Neural progenitor cell (in vitro differentiated cells): ENCODE data around the gene SLC28A2.

Experiments
- EZH2phosphoT487 ChIP-seq: fragments of 200-600 bp; sonication (generic); IDR thresholded peaks from 2 replicates; pipeline ENCODE4 v1.6.1; 2017; ENCODE audit warnings: antibody characterized with exemption
- TF ChIP-seq, protein P1 (sequence below): fragments of 200-600 bp; sonication (generic); IDR thresholded peaks from 2 replicates; pipeline ENCODE4 v1.5.1; 2017; ENCODE audit warnings: antibody characterized with exemption, mild to moderate bottlenecking

DNA sequence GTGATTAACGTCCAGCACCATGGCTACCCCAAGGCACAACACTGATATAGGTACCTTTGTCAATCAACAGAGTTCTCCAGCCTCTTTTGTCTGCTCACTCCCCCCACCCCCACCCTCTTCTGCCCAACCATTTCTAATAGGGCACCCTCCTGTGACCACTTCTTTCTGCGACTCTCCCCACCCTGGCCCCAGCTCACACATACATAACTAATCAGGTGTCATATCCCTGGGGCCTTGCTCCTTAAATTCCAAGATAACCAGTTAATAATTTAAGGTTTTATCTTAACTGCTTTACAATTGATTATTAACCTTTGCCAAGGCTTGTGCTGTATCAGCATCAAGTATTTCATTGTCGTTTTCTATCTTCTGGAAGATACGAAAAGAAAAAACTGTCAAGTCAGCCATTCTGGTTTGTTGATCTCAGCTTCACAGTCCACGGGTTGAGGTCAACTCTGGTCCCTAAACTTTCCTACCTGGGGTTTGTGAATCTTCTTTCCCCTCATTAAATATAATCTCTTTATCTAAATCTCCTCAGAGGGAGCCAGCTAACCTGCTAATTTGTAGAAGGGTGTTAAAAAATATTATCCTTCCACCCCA, 27.3 kb upstream of the SLC28A2 start:
- TF ChIP-seq EZH2phosphoT487, result no peak
- TF ChIP-seq, protein P1, sequence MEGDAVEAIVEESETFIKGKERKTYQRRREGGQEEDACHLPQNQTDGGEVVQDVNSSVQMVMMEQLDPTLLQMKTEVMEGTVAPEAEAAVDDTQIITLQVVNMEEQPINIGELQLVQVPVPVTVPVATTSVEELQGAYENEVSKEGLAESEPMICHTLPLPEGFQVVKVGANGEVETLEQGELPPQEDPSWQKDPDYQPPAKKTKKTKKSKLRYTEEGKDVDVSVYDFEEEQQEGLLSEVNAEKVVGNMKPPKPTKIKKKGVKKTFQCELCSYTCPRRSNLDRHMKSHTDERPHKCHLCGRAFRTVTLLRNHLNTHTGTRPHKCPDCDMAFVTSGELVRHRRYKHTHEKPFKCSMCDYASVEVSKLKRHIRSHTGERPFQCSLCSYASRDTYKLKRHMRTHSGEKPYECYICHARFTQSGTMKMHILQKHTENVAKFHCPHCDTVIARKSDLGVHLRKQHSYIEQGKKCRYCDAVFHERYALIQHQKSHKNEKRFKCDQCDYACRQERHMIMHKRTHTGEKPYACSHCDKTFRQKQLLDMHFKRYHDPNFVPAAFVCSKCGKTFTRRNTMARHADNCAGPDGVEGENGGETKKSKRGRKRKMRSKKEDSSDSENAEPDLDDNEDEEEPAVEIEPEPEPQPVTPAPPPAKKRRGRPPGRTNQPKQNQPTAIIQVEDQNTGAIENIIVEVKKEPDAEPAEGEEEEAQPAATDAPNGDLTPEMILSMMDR, result no peak
